ENCODE data around the gene UTF1.
"Not testable (repeated sequence)": the region's sequence is repeated elsewhere in the genome, so short reads cannot be mapped to it uniquely, and the experiment has no call there.

UTF1 gene

DNA sequence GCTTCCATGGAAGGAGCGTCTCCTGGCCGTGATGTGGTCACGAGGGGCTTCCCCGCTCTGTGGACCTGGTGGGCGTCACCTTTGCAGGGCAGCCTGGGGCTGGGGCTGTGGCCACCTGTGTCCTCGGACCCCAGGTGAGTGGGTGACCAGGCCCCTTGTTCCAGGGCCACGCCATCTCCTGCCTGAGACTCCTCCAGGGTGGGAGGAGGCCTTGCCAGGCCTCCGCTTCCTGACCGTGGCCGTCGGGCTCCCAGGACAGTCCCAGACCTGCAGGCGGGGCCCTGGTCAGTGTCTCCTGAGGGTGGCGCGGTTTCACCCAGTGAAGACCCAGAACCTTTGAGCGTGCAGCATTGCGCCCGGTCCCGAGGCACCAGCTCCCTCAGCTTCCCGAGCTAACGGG, 20.4 kb upstream of the UTF1 start:
- no peak for DNase-seq (ENCODE audit: low read depth)

- DNase-seq (ENCODE audit: low read depth), result no peak
These were observed 19.4 kb upstream of the UTF1 start for GRCh38 chr10:133210398-133211140.

GRCh38 chr10:133211141-133211830, 18.7 kb upstream of the UTF1 start:
- DNase-seq (ENCODE audit: low read depth), result no peak

DNA sequence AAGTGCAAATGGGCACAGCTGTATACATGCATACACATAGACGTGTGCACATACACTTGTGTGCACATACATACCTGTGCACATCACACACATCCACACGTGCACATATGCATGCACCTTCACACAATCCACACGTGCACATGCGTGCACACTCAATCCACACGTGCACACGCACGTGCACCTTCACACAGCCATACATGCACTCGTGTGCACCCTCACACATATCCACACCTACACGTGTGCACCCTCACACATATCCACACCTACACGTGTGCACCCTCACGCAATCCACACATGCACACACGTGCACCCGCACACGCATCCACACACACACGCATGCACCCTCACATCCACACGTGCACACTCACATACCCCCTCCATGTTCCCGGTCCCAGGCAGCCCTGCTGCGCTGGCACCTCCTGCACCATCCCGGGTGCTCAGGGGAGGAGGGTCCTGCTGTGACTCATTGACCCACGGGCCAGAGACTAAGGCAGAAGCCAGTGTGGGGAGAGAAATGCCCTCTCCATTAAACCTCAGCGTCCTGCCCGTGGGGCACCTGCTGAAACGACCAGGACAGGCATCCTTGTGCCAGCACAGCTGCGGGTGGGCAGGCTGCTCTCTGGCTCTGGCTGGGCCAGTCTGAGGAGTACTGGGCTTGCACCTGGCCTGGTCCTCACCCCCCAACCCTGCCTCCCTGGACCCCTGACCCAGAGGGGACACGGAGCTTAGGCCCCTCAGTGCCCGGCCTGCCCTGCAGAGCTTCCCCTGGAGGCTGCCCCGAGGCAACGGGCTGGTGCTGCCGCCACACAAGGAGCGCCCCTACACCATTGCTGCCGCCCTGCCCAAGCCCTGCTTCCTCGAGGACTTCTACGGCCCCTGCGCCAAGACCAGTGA, 17.8 kb upstream of the UTF1 start:
- no peak for DNase-seq (ENCODE audit: low read depth)

DNA sequence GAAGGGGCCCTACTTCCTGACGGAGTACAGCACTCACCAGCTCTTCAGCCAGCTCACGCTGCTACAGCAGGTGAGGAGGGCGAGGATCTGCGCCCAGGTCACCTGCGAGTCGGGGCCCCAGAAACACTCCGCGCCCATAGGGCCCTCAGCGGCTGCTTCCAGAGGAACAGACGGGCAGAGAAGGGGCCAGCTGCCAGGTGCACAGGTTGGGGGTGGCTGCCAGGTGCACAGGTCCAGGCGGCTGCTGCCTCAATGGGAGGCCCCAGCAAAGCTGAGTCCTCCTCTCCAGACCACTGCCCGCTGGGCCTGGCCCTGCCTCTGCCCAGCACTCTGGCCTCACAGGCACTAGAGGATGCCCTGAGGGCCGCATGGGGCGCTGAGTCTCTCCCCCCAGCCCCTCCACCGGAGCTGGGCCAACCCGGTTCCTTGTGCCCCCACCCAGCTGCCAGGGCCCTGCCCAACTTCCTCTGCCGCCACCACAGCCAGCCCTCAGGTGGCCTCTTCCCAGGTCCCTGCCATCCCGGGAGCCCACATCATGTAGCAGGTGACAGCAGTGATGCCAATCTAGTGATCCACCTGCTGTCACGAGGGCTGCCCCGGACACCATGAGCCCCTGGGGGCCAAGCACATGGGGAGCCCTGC, 17.0 kb upstream of the UTF1 start:
- no peak for DNase-seq (ENCODE audit: low read depth)

DNA sequence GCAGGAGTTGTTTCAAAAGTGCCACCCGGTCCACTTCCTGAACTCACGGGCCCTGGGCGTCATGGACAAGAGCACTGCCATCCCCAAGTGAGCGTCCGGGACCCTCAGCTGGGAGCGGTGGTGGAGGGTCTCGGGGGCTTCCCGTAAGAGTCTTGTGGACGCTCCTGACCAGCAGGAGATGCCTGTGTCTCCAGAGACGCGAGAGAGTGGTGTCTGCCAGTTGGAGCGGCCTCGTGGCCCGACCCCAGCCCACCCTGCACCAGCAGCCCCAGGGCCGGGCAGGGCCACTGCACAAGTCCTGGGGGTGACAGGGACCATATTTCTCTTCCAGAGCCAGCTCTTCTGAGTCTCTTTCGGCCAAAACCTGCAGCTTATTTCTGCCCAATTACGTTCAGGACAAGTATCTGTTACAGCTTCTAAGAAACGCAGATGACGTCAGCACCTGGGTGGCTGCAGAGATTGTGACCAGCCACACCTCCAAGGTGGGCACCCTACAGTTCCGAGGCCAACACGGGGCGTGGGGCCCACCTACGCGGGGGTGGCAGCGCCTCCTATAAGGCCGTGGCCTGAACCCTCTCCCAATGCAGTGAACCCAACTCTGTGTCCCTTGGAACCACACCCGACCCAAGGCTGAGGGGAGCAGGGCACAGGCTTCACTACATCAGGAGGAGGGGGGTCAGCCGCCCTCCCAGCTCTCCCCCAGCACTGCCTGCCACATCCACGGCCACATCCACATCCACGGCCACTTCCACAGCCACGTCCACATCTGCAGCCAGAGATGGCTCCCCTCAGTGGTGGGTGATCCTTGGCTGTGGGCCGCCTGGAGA, 16.2 kb upstream of the UTF1 start:
- DNase-seq (ENCODE audit: low read depth), result no peak

DNA sequence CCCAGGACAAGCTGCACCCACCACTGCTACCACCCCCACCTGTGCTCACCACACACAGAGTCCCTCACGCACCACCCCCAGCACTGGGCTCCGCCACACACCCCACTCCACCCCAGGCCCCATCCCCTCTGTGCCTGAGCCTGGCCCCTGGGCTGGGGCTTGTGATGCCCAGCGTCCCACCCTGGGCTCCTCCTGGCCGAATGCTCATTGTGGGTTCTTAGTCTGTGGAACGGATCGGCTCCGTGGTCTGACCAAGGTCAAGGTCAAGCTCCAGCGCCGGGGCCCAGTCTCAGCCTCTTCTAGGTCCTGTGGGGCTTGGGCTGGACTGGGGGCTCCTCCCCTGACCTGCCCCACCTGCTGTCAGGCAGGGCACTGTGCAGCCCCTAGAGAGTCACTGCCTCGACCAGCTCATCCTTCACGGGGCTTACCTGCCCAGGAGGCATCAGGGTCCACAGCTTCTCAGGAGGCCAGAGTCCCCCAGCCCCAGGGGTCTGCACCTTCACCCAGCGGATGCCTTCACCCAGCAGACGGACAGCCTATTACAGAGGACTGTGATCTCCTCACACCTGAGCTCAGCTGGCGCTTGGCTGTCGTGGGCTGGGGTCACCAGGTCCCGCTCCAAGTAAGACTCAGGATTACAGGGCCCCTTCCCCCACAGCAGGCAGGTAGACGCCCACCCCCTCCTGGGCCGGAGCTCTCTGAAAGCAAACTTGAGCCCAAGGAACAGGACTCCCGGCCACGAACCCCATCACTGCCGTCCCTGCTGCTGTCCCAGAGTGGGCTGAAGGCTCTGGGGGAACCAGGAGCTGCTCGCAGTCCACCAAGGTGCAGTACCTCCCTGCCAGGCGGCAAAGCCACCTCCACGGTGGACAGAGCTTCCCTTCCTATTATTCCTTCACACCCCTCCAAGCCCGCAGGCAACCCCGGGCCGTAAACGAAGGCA, 15.3 kb upstream of the UTF1 start:
- DNase-seq (ENCODE audit: low read depth), result no peak

- DNase-seq (ENCODE audit: low read depth), result no peak
These were observed 14.4 kb upstream of the UTF1 start for GRCh38 chr10:133215586-133215985.

GRCh38 chr10:133216776-133217175, 13.2 kb upstream of the UTF1 start:
- no peak for DNase-seq (ENCODE audit: low read depth)

- no peak for DNase-seq (ENCODE audit: low read depth)
These were observed 12.0 kb upstream of the UTF1 start for GRCh38 chr10:133217800-133218589.

GRCh38 chr10:133218891-133219290, 11.1 kb upstream of the UTF1 start:
- DNase-seq (ENCODE audit: low read depth), result no peak

DNA sequence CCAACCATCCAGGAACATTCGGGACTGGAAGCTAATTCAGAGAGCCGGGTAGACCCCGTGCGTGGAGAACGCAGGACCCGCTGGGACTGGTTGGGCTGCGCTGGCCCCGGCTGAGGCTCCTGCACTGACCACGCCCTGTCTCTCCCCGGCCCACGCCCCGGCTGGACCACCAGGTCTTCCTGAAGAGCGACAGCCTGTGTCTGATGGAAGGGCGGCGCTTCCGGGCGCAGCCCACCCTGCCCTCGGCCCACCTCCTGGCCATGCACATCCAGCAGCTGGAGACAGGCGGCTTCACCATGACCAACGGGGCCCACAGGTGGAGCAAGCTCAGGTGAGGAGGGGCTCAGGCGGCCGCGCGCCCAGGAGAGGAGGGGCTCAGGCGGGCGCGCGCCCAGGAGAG, 10.2 kb upstream of the UTF1 start:
- DNase-seq (ENCODE audit: low read depth), result no peak

- DNase-seq (ENCODE audit: low read depth), result no peak
These were observed 8.7 kb upstream of the UTF1 start for GRCh38 chr10:133221331-133221730.

GRCh38 chr10:133221756-133222155, 8.3 kb upstream of the UTF1 start:
- DNase-seq (ENCODE audit: low read depth), result not testable (repeated sequence)

DNA sequence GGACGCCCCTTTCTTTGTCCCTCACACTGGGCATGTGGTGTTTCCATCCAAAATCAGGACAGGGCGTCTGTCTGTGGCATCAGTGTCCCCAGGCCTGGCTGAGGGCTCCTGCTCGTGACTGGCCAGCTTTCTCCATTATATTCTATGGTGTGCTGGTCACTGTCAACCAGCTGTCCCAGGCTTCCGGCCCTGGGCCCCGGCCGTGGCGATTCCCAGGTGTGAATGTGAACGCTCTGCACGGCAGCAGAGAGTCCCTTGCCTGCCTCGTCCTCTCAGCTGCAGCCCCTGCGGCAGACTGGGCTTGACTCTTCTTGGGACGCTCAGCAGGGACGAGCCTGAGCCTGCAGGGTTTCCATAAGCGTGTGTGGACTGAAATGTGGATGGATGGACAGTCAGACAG, 5.9 kb upstream of the UTF1 start:
- no peak for DNase-seq (ENCODE audit: low read depth)

GRCh38 chr10:133224756-133225372, 5.2 kb upstream of the UTF1 start:
- no peak for DNase-seq (ENCODE audit: low read depth)

DNA sequence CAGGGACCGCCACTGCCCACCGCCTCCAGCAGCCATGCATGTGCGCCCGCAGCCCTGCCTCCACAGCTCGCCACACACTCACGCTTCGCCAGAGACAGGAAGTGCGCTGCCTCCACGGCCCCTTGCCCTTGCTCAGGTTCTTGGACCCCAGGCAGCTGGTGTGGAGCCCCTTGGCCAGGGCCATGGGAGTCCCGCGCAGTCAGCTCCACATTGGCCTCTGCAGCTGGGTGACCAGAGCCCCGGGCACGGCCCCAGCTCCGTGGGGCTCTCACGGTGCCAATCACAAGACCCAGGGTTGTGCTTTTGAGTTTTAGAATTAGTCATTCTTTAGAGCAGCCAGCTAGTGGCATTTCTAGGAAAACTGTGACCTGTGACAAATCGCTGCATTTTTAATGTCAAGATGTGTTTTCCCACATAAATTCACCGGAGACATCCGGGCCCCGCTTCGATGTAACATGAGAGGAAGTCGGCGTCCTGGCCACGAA, 4.3 kb upstream of the UTF1 start:
- DNase-seq (ENCODE audit: low read depth), result no peak

DNA sequence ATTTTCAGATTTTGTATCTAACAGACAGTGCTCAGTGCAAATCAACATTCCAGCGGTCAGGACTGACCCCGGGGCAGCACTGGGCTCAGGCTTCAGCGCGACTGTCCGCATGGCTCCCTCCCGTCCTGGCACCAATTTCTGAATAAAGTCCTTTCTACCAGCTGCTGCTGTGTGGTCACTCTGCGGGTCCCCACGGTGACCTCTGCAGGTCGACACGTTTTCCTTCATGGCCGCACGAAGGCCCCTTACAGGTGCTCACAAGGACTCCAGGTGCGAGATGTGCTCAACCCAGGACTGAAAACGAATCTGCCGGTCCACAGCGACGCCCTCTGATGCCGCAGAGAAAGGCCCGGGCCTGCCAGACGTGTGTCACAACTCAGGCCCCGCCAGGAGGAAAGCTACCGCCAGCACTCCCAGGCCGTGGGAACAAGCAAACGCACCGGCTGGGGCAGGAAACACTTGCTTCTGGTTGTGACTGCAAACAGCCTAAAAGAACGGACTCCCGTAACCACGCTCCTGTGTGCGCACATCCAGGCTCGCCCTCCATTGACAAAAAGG, 3.7 kb upstream of the UTF1 start:
- DNase-seq (ENCODE audit: low read depth), result no peak

Measured in activated gamma-delta T cell treated with anti-CD3 and anti-CD28 coated beads, Interleukin-2, amount 50 U/mL, for 16 hours (primary cell).